HG03159 (cell line): ENCODE measurements around the gene GRM8.
A peak's percentile ranks its signal among the peaks of the same experiment; 100 is the strongest.

Source experiments
- ATAC-seq: cut with Tn5 transposase; IDR thresholded peaks from one replicate; pipeline ENCODE4 v1.9.1; 2021; ENCODE audit warnings: mild to moderate bottlenecking, moderate library complexity; ENCODE audit not compliant: unreplicated experiment

Gene GRM8

GRCh38 chr7:127231415-127231814 lies 21.3 kb downstream of the GRM8 start:
- ATAC-seq: no peak

GRCh38 chr7:127230192-127230925 lies 22.4 kb downstream of the GRM8 start:
- no peak for ATAC-seq

- ATAC-seq: no peak
Observed at GRCh38 chr7:127226685-127227374, 25.9 kb downstream of the GRM8 start.

- no peak for ATAC-seq
Observed at GRCh38 chr7:127221731-127222130, 31.0 kb downstream of the GRM8 start.

GRCh38 chr7:127214956-127215718 lies 37.6 kb downstream of the GRM8 start:
- ATAC-seq: no peak

- no peak for ATAC-seq
Observed at GRCh38 chr7:127209886-127210285, 42.9 kb downstream of the GRM8 start.

- ATAC-seq: no peak
Observed at GRCh38 chr7:127208860-127209259, 43.9 kb downstream of the GRM8 start.

GRCh38 chr7:127208351-127208750 lies 44.4 kb downstream of the GRM8 start:
- no peak for ATAC-seq

GRCh38 chr7:127207806-127208205 lies 44.9 kb downstream of the GRM8 start:
- ATAC-seq: no peak

GRCh38 chr7:127207230-127207629 lies 45.5 kb downstream of the GRM8 start:
- no peak for ATAC-seq

- no peak for ATAC-seq
Observed at GRCh38 chr7:127194571-127194970, 58.2 kb downstream of the GRM8 start.

- ATAC-seq: no peak
Observed at GRCh38 chr7:127189886-127190285, 62.9 kb downstream of the GRM8 start.

- ATAC-seq: no peak
Observed at GRCh38 chr7:127189074-127189473, 63.7 kb downstream of the GRM8 start.

GRCh38 chr7:127187740-127188139 lies 65.0 kb downstream of the GRM8 start:
- no peak for ATAC-seq

GRCh38 chr7:127186686-127187085 lies 66.1 kb downstream of the GRM8 start:
- ATAC-seq: no peak

- ATAC-seq: no peak
Observed at GRCh38 chr7:127177156-127177555, 75.6 kb downstream of the GRM8 start.

- no peak for ATAC-seq
Observed at GRCh38 chr7:127162366-127162765, 90.4 kb downstream of the GRM8 start.

- ATAC-seq: peak; percentile 68
Observed at GRCh38 chr7:127158659-127159058, 94.1 kb downstream of the GRM8 start.

- ATAC-seq: no peak
Observed at GRCh38 chr7:127154958-127155357, 97.8 kb downstream of the GRM8 start.

GRCh38 chr7:127154101-127154500 lies 98.6 kb downstream of the GRM8 start:
- ATAC-seq: no peak

GRCh38 chr7:127153315-127153714 lies 99.4 kb downstream of the GRM8 start:
- no peak for ATAC-seq

GRCh38 chr7:127152423-127152822 lies 100.3 kb downstream of the GRM8 start:
- ATAC-seq: no peak
